Right ventricle myocardium inferior (tissue), 1 donor: ENCODE measurements around the gene ACVR2A. TPM values are rescaled to one million over a fixed set of nuclear protein-coding genes. Genes with fewer than 3 reads are reported as not detected.

Experiments used
- total RNA-seq: library from RNA; stranded (reverse); fragmentation: NEBNext Ultra II Directional; extraction: Animal tissue kit (Norgen Biotek cat#: 25700); gene quantifications from one replicate; pipeline ENCODE4 v1.2.1, GENCODE V29; 2021
- donor health status: DM: no; HTN: yes; CAD: no; lungs with severe emphysema.

The ACVR2A gene
- total RNA-seq, 1 donor from 2014 or later = 11.7 TPM

Other genes with a start within 250 kb of the ACVR2A start
- 46.8 TPM for gene ORC4, start 175.7 kb downstream of the ACVR2A start, total RNA-seq
- 36.6 TPM for gene MBD5, start 176.1 kb downstream of the ACVR2A start, total RNA-seq